Measurements from ENCODE around the gene INHBE.

Gene INHBE

DNA sequence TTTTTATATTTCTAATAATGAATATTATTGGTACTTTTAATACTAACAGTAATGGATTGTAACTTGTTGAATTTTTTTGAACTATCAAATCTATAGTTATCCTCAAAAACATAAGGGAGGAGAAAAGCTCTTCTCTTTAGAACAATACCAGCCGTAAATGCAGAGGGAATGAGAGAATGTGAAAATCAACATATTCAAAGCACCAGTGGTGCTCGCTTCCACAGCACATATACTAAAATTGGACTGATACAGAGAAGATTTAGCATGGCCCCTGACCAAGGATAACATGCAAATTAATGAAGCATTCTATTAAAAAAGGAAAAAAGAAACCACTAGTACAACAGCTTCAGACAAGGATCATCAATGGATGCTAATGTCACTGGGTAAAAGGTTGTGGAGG is 40.0 kb upstream of the INHBE start:
- Histone ChIP-seq H3K9me3 (ENCODE audit: insufficient read depth, low read length) (no peaks in the 10 kb centered on the region), H3K27ac (ENCODE audit: low read depth, low read length) (no peak overlapping the region), H3K4me2 (ENCODE audit: low read depth, low read length, poor library complexity, severe bottlenecking) (no peak overlapping the region), H4K20me1 (ENCODE audit: low read depth, low read length) (no peaks in the 10 kb centered on the region), H3K9me2 (replicated peaks; ENCODE audit: insufficient read depth, low read length) (no peaks in the 10 kb centered on the region), H3K27me3 (ENCODE audit: low read length) (no peaks in the 10 kb centered on the region), H3K4me3 (ENCODE audit: insufficient read depth, low read length, poor library complexity, severe bottlenecking) (no peak overlapping the region), H3K36me3 (ENCODE audit: low read length) (peaks cover 3% of the 10 kb centered on the region; the same call in 1 of the 2 replicates), H2AFZ (ENCODE audit: low read depth, low read length, severe bottlenecking) (no peak overlapping the region), H3K79me2 (ENCODE audit: insufficient read depth, low read length) (peaks cover 73% of the 10 kb centered on the region), H3K9ac (ENCODE audit: low read length) (no peak overlapping the region), H3F3A (ENCODE audit: insufficient read depth) (peaks cover 5% of the 10 kb centered on the region)
- TF ChIP-seq EZH2phosphoT487 (conservative IDR thresholded peaks at IDR 0.05; ENCODE audit: low read length): no peak
- TF ChIP-seq, protein P1, sequence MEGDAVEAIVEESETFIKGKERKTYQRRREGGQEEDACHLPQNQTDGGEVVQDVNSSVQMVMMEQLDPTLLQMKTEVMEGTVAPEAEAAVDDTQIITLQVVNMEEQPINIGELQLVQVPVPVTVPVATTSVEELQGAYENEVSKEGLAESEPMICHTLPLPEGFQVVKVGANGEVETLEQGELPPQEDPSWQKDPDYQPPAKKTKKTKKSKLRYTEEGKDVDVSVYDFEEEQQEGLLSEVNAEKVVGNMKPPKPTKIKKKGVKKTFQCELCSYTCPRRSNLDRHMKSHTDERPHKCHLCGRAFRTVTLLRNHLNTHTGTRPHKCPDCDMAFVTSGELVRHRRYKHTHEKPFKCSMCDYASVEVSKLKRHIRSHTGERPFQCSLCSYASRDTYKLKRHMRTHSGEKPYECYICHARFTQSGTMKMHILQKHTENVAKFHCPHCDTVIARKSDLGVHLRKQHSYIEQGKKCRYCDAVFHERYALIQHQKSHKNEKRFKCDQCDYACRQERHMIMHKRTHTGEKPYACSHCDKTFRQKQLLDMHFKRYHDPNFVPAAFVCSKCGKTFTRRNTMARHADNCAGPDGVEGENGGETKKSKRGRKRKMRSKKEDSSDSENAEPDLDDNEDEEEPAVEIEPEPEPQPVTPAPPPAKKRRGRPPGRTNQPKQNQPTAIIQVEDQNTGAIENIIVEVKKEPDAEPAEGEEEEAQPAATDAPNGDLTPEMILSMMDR (IDR thresholded peaks at IDR 0.05; ENCODE audit: insufficient read depth, low read length, poor library complexity, severe bottlenecking): no peak

DNA sequence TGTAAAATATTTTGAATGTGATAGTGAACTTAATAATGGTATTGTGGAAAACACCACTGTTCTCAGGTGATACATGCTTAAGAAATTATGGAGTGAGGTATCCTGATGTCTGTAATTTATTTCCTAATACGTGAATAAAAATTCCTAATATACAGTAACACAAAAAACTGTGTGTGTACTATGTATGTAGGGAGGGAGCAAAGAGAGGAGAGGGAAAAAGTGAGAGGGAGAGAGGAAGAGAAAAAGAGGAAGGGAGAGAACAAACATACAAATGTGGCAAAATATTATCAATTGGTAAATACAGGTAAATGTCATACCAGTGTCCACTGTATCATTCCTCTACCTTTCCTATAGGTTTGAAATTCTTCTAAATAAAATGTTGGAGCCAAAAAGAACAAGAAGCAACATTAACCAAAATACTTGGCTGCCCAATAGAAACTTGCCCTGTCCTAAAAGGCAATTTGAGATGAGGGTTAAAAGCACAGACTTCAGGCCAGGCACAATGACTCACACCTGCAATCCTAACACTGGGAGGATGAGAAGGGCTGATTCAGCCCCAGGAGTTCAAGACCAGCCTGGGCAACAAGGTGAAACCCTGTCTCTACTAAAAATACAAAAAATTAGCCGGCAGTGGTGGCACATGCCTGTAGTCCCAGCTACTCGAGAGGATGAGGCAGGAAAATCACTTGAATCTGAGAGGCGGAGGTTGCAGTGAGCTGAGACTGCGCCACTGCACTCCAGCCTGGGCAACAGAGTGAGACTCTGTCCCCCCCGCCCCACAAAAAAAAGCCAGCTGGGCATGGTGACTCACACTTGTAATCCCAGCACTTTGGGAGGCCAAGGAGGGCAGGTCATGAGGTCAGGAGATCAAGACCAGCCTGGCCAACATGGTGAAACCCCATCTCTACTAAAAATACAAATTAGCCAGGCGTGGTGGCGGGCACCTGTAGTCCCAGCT is 38.8 kb upstream of the INHBE start:
- Histone ChIP-seq H3K4me2 (ENCODE audit: low read depth, low read length, poor library complexity, severe bottlenecking) (no peak overlapping the region), H3K4me3 (ENCODE audit: insufficient read depth, low read length, poor library complexity, severe bottlenecking) (no peak overlapping the region)

DNA sequence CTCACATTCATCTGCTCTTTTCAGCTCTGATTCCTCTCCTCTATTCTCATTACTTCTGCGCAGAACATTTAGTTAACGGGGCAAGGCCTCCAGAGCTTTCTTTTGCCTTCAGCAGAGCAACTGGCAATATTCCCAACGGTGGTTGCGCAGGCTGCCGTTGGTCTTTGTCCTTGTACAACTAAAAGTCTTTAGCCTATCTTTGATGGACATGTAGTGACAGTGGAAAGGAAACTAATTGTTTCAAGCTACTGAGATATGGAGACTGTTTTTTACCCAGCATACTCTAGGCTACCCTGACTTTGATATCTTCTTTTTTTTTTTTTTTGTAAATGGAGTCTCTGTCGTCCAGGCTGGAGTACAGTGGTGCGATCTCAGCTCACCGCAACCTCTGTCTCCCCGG is 36.9 kb upstream of the INHBE start:
- TF ChIP-seq EZH2phosphoT487 (conservative IDR thresholded peaks at IDR 0.05; ENCODE audit: low read length): no peak
- TF ChIP-seq, protein P1 (IDR thresholded peaks at IDR 0.05; ENCODE audit: insufficient read depth, low read length, poor library complexity, severe bottlenecking): no peak
- H3K4me3 ChIP-seq (ENCODE audit: insufficient read depth, low read length, poor library complexity, severe bottlenecking): no peak overlapping the region
- no peak overlapping the region for H3K27ac ChIP-seq (ENCODE audit: low read depth, low read length)
- H3K27me3 ChIP-seq (ENCODE audit: low read length): no peaks in the 10 kb centered on the region
- peaks cover 63% of the 10 kb centered on the region for H3K79me2 ChIP-seq (ENCODE audit: insufficient read depth, low read length)
- H4K20me1 ChIP-seq (ENCODE audit: low read depth, low read length): no peaks in the 10 kb centered on the region
- H3K36me3 ChIP-seq (ENCODE audit: low read length): no peaks in the 10 kb centered on the region
- no peak overlapping the region for H3K4me2 ChIP-seq (ENCODE audit: low read depth, low read length, poor library complexity, severe bottlenecking)
- no peaks in the 10 kb centered on the region for H3K9me3 ChIP-seq (ENCODE audit: insufficient read depth, low read length)
- H3F3A ChIP-seq (ENCODE audit: insufficient read depth): peaks cover 3% of the 10 kb centered on the region; the same call in 1 of the 2 replicates
- no peak overlapping the region for H2AFZ ChIP-seq (ENCODE audit: low read depth, low read length, severe bottlenecking)
- H3K9me2 ChIP-seq (replicated peaks; ENCODE audit: insufficient read depth, low read length): no peaks in the 10 kb centered on the region
- no peak overlapping the region for H3K9ac ChIP-seq (ENCODE audit: low read length)

More for the DNA sequence above, 38.8 kb upstream of the INHBE start:
- H2AFZ ChIP-seq (ENCODE audit: low read depth, low read length, severe bottlenecking): no peak overlapping the region
- H3K9ac ChIP-seq (ENCODE audit: low read length): no peak overlapping the region
- no peaks in the 10 kb centered on the region for H3K9me2 ChIP-seq (replicated peaks; ENCODE audit: insufficient read depth, low read length)
- H4K20me1 ChIP-seq (ENCODE audit: low read depth, low read length): no peaks in the 10 kb centered on the region
- H3K27me3 ChIP-seq (ENCODE audit: low read length): no peaks in the 10 kb centered on the region
- no peak overlapping the region for H3K27ac ChIP-seq (ENCODE audit: low read depth, low read length)
- TF ChIP-seq, protein P1 (IDR thresholded peaks at IDR 0.05; ENCODE audit: insufficient read depth, low read length, poor library complexity, severe bottlenecking): no peak
- TF ChIP-seq EZH2phosphoT487 (conservative IDR thresholded peaks at IDR 0.05; ENCODE audit: low read length): no peak
- H3K79me2 ChIP-seq (ENCODE audit: insufficient read depth, low read length): peaks cover 70% of the 10 kb centered on the region
- peaks cover 3% of the 10 kb centered on the region; the same call in 1 of the 2 replicates for H3F3A ChIP-seq (ENCODE audit: insufficient read depth)
- no peaks in the 10 kb centered on the region for H3K9me3 ChIP-seq (ENCODE audit: insufficient read depth, low read length)
- H3K36me3 ChIP-seq (ENCODE audit: low read length): no peaks in the 10 kb centered on the region
